ENCODE measurements around the gene C17orf113. TPM values are rescaled to one million over a fixed set of nuclear protein-coding genes. Genes with fewer than 3 reads are reported as not detected.

Gene C17orf113
- total RNA-seq, 1 experiment from 2014 or later, result not detected

- no peak for DNase-seq (ENCODE audit: low spot score)
Observed at GRCh38 chr17:42072323-42073187, 22.2 kb upstream of the C17orf113 start.

GRCh38 chr17:42071810-42072209 is 21.4 kb upstream of the C17orf113 start:
- DNase-seq (ENCODE audit: low spot score), result no peak

- no peak for DNase-seq (ENCODE audit: low spot score)
Observed at GRCh38 chr17:42068979-42069378, 18.6 kb upstream of the C17orf113 start.

GRCh38 chr17:42067371-42068091 is 17.1 kb upstream of the C17orf113 start:
- peak; percentile 51 for DNase-seq (ENCODE audit: low spot score)

GRCh38 chr17:42065201-42065600 is 14.8 kb upstream of the C17orf113 start:
- no peak for DNase-seq (ENCODE audit: low spot score)

- DNase-seq (ENCODE audit: low spot score), result no peak
Observed at GRCh38 chr17:42062681-42063080, 12.3 kb upstream of the C17orf113 start.

GRCh38 chr17:42061646-42062487 is 11.5 kb upstream of the C17orf113 start:
- DNase-seq (ENCODE audit: low spot score), result no peak

GRCh38 chr17:42060231-42060630 is 9.8 kb upstream of the C17orf113 start:
- DNase-seq (ENCODE audit: low spot score), result no peak

- DNase-seq (ENCODE audit: low spot score), result no peak
Observed at GRCh38 chr17:42059815-42060214, 9.4 kb upstream of the C17orf113 start.

GRCh38 chr17:42058063-42058462 is 7.7 kb upstream of the C17orf113 start:
- DNase-seq (ENCODE audit: low spot score), result no peak

- DNase-seq (ENCODE audit: low spot score), result no peak
Observed at GRCh38 chr17:42056635-42057034, 6.2 kb upstream of the C17orf113 start.

- DNase-seq (ENCODE audit: low spot score), result peak; percentile 46
Observed at GRCh38 chr17:42055496-42055895, 5.1 kb upstream of the C17orf113 start.

- DNase-seq (ENCODE audit: low spot score), result no peak
Observed at GRCh38 chr17:42055027-42055426, 4.6 kb upstream of the C17orf113 start.

- no peak for DNase-seq (ENCODE audit: low spot score)
Observed at GRCh38 chr17:42053731-42054500, 3.5 kb upstream of the C17orf113 start.

GRCh38 chr17:42052346-42052877 is 2.0 kb upstream of the C17orf113 start:
- DNase-seq (ENCODE audit: low spot score), result no peak

- DNase-seq (ENCODE audit: low spot score), result no peak
Observed at GRCh38 chr17:42051645-42052044, 1.2 kb upstream of the C17orf113 start.

GRCh38 chr17:42051013-42051400 is 606 bp upstream of the C17orf113 start:
- DNase-seq (ENCODE audit: low spot score), result no peak

- DNase-seq (ENCODE audit: low spot score), result no peak
Observed at GRCh38 chr17:42049834-42050392, 488 bp downstream of the C17orf113 start.

- DNase-seq (ENCODE audit: low spot score), result no peak
Observed at GRCh38 chr17:42047343-42047742, 3.1 kb downstream of the C17orf113 start.

- DNase-seq (ENCODE audit: low spot score), result no peak
Observed at GRCh38 chr17:42045719-42046118, 4.7 kb downstream of the C17orf113 start.

All from A172 (cell line).